Spleen (tissue), 11 donors: ENCODE measurements around the gene KIF1A. TPM values are rescaled to one million over a fixed set of nuclear protein-coding genes. Genes with fewer than 3 reads are reported as not detected.

ENCODE experiments used
- DNase-seq: peaks from one replicate; pipeline ENCODE4 v3.0.0-alpha.2; 2020
- H3K27ac ChIP-seq, 8 donors: fragments of 200-600 bp; sonication (generic) in 7 of 8; 1 replicate in 4 of 8; 2 replicates in 4 of 8; pipeline versions ENCODE4 v1.5.0 to v1.8.0; 2016 to 2021; ENCODE audit warnings: inconsistent platforms in 4 of 8, mild to moderate bottlenecking in 4 of 8, moderate library complexity in 1 of 8
- H3K27me3 ChIP-seq, 7 donors: fragments of 200-600 bp; sonication (generic) in 6 of 7; replicated peaks in 1 of 7; 1 replicate in 4 of 7; 2 replicates in 3 of 7; pipeline versions ENCODE4 v1.5.0 to v1.8.0; 2016 to 2021; ENCODE audit warnings: inconsistent platforms in 3 of 7, mild to moderate bottlenecking in 1 of 7
- H3K36me3 ChIP-seq, 6 donors: fragments of 200-600 bp; sonication (generic) in 5 of 6; 1 replicate in 4 of 6; 2 replicates in 2 of 6; pipeline versions ENCODE4 v1.5.0 to v1.8.0; 2016 to 2021; ENCODE audit warnings: inconsistent platforms in 2 of 6
- H3K4me1 ChIP-seq, 6 donors: fragments of 200-600 bp; sonication (generic) in 5 of 6; 1 replicate in 3 of 6; 2 replicates in 3 of 6; pipeline versions ENCODE4 v1.5.0 to v1.8.0; 2016 to 2021; ENCODE audit warnings: inconsistent platforms in 3 of 6
- H3K4me3 ChIP-seq, 8 donors: fragments of 200-600 bp; sonication (generic) in 7 of 8; 1 replicate in 4 of 8; 2 replicates in 4 of 8; pipeline versions ENCODE4 v1.5.0 to v1.8.0; 2016 to 2021; ENCODE audit warnings: inconsistent platforms in 4 of 8, mild to moderate bottlenecking in 4 of 8, moderate library complexity in 2 of 8
- H3K9me3 ChIP-seq, 8 donors: fragments of 200-600 bp; sonication (generic) in 7 of 8; 1 replicate in 4 of 8; 2 replicates in 4 of 8; pipeline versions ENCODE4 v1.5.0 to v1.8.0; 2016 to 2021; ENCODE audit warnings: inconsistent platforms in 4 of 8
- POLR2A ChIP-seq, 3 donors: fragments of 450-650 bp; IDR thresholded peaks; one replicate each; pipeline ENCODE4 v1.5.1; 2017; ENCODE audit warnings: antibody characterized with exemption in 3 of 3, mild to moderate bottlenecking in 1 of 3
- POLR2AphosphoS5 ChIP-seq, 3 donors: sonication (generic); formaldehyde crosslinking; IDR thresholded peaks; one replicate each; pipeline ENCODE4 v1.5.1; 2017; ENCODE audit warnings: antibody characterized with exemption in 3 of 3
- WGBS, 5 donors: extraction: QIAGEN DNeasy Blood & Tissue Kit in 3 of 5; methylation state at CpG; one replicate each; pipeline versions ENCODE4 v1.1.5 to v1.1.7; 2013 to 2018; 5-methylcytosine and 5-hydroxymethylcytosine counted together
- intact Hi-C: fragments of 100-400 bp; cut with DNase I; formaldehyde crosslinking; loops from one replicate; pipeline ENCODE4 v1.15.0; 2023; ENCODE audit warnings: low total_unique reads
- polyA plus RNA-seq, 3 donors: library from polyadenylated mRNA; stranded (reverse); fragments of 200-250 nt; gene quantifications; one replicate each; pipeline ENCODE4 v1.2.1, GENCODE V29; 2013
- total RNA-seq, 7 donors: library from RNA; depleted of rRNA in 3 of 7; stranded (reverse); fragments of >200 nt in 3 of 7; fragmentation: NEBNext Ultra II Directional in 4 of 7; extraction: Animal tissue kit (Norgen Biotek cat#: 25700) in 4 of 7; gene quantifications; one replicate each; pipeline versions ENCODE4 v1.1.0 to v1.2.1, GENCODE V29; 2016 to 2021
- TF ChIP-seq, protein P1 (sequence below), 11 experiments: fragments of 200-600 bp in 7 of 11; fragments of 450-650 bp in 4 of 11; sonication (generic) in 4 of 11; IDR thresholded peaks in 8 of 11; conservative IDR thresholded peaks in 3 of 11; 1 replicate in 7 of 11; 2 replicates in 4 of 11; pipeline versions ENCODE4 v1.4.0 to v1.8.0; 2016 to 2021; ENCODE audit warnings: antibody characterized with exemption in 11 of 11, inconsistent platforms in 4 of 11, mild to moderate bottlenecking in 1 of 11
- donor health status: healthy with polysubstance abuse.
- donor health status: DM: no; HTN: no; CAD: no; lungs with moderate emphysema.
- donor health status: DM: no; HTN: no; CAD: no.
- donor health status: Bipolar disorder and iron deficiency.
- donor health status: healthy.
- donor health status: DM: no; HTN: no; CAD: no.
- donor health status: DM: yes; HTN: yes; CAD: no.

Gene KIF1A
- total and polyA plus RNA-seq, 10 donors, result 0.02 to 2.0 (median 0.55) TPM; not detected in 1

DNA sequence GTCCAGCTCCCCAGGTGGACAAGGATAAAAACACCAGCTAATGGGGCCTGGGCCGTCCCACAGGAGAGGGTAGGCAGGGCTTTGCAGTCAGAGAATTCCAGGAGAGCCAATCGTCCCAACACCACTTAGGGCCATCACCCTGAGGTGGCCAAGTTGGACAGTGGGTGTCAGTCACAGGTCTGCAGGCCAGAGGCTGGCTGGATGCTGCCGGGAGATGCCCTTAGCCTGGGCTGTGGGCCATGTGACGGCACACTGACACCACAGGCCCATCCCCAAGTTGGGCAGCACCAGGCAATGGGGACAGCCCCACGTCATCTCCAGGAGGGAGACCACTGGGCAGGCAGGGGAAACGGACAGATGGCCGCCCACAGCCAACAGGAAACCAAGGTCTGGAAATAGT lies 53.9 kb downstream of the KIF1A start:
- Histone ChIP-seq H3K4me3 (no peak overlapping the region), H3K36me3 (no peaks in the 10 kb centered on the region), H3K4me1 (no peaks in the 10 kb centered on the region), H3K9me3 (no peaks in the 10 kb centered on the region), H3K27ac (no peak overlapping the region), H3K27me3 (peaks cover 0 to 4% (median 0%) of the 10 kb centered on the region in 7 donors)
- no peak for DNase-seq
- intact Hi-C loops, result no loop called here
- no peak for TF ChIP-seq POLR2AphosphoS5 (IDR thresholded peaks at IDR 0.05)
- TF ChIP-seq POLR2A (IDR thresholded peaks at IDR 0.05), result no peak
- TF ChIP-seq, protein P1, sequence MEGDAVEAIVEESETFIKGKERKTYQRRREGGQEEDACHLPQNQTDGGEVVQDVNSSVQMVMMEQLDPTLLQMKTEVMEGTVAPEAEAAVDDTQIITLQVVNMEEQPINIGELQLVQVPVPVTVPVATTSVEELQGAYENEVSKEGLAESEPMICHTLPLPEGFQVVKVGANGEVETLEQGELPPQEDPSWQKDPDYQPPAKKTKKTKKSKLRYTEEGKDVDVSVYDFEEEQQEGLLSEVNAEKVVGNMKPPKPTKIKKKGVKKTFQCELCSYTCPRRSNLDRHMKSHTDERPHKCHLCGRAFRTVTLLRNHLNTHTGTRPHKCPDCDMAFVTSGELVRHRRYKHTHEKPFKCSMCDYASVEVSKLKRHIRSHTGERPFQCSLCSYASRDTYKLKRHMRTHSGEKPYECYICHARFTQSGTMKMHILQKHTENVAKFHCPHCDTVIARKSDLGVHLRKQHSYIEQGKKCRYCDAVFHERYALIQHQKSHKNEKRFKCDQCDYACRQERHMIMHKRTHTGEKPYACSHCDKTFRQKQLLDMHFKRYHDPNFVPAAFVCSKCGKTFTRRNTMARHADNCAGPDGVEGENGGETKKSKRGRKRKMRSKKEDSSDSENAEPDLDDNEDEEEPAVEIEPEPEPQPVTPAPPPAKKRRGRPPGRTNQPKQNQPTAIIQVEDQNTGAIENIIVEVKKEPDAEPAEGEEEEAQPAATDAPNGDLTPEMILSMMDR (IDR thresholded peaks at IDR 0.05 in 8 of 11, conservative IDR thresholded peaks at IDR 0.05 in 3 of 11), result no peak
- WGBS, 5 donors, result 58 to 100% (median 81%) methylated on average over 1 to 7 of the region's 7 CpGs

DNA sequence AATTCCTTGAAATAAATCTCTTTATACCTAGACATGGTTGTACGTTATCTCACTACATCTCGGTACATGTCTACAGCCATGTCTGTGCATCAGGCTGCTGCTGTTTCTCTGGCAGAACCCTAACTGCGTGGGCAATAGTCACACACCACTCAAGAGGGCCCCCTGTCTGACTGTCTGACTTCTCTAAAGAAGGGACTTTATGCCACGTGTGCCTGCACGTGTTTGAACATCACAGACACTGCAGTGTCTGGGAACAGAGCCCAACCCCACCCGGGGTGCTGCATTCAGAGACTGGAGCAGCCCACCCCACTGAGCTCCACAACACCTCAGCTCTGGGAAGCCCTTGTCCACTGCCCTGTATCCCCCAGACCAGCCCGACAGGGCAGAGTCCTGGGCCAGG lies 55.0 kb downstream of the KIF1A start:
- 71 to 88% (median 77%) methylated on average over 6 to 7 of the region's 7 CpGs for WGBS, 5 donors
- Histone ChIP-seq H3K27me3 (peaks cover 0 to 4% (median 0%) of the 10 kb centered on the region in 7 donors), H3K36me3 (no peaks in the 10 kb centered on the region), H3K4me1 (no peaks in the 10 kb centered on the region), H3K4me3 (no peak overlapping the region), H3K9me3 (no peaks in the 10 kb centered on the region), H3K27ac (no peak overlapping the region)
- DNase-seq, result no peak
- intact Hi-C loops, result no loop called here
- TF ChIP-seq POLR2A (IDR thresholded peaks at IDR 0.05), result no peak
- TF ChIP-seq POLR2AphosphoS5 (IDR thresholded peaks at IDR 0.05), result no peak
- TF ChIP-seq, protein P1 (IDR thresholded peaks at IDR 0.05 in 8 of 11, conservative IDR thresholded peaks at IDR 0.05 in 3 of 11), result no peak

DNA sequence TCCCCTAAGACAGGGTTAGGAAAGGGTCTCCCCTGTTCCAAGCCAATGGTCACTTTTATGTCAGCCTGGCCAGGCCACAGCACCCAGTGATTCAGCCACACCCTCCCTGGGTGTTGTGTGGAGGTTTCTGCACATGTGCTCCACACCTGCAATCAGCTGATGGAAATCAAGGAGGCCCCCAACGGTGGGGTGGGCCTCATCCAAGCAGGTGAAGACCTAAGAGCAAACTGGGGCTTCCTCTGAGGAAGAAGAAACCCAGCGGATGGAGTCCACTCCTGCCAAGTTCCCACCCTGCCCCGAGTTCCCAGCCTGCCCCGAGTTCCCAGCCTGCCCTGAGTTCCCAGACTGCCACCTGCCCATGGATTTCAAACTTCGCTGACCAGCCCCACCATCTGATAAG lies 55.4 kb downstream of the KIF1A start:
- H3K4me3 ChIP-seq, result no peak overlapping the region
- H3K36me3 ChIP-seq, result no peaks in the 10 kb centered on the region
- 66 to 92% (median 80%) methylated on average over 5 of the region's 5 CpGs for WGBS, 5 donors
- DNase-seq, result no peak
- no peaks in the 10 kb centered on the region for H3K9me3 ChIP-seq
- no peaks in the 10 kb centered on the region for H3K4me1 ChIP-seq
- H3K27ac ChIP-seq, result no peak overlapping the region
- H3K27me3 ChIP-seq, result peaks cover 0 to 4% (median 0%) of the 10 kb centered on the region in 7 donors
- intact Hi-C loops, result no loop called here
- no peak for TF ChIP-seq POLR2AphosphoS5 (IDR thresholded peaks at IDR 0.05)
- TF ChIP-seq POLR2A (IDR thresholded peaks at IDR 0.05), result no peak

DNA sequence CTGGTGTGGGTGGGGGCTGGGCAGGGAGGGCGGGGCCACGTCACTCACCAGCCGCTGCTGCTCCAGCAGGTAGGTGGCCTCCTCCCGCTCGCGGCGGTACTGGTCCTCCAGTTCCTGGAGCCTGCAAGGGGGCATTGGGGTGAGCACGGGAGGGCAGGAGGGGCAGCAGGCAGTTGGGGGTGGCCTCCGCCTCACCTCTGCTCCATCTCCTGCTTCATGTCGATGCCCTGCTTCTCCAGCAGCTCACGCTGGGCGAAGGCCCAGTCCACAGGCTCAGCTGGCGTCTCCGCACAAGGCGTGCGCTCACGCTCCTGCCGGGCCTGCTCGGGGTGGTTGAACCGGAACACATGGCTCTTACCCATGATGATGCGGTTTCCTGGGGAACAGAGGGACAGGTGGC lies 57.0 kb downstream of the KIF1A start:
- no peak overlapping the region for H3K4me3 ChIP-seq
- peaks cover 0 to 4% (median 0%) of the 10 kb centered on the region in 7 donors for H3K27me3 ChIP-seq
- TF ChIP-seq POLR2AphosphoS5 (IDR thresholded peaks at IDR 0.05), result no peak
- no peak for TF ChIP-seq POLR2A (IDR thresholded peaks at IDR 0.05)
- TF ChIP-seq, protein P1 (IDR thresholded peaks at IDR 0.05 in 8 of 11, conservative IDR thresholded peaks at IDR 0.05 in 3 of 11), result no peak
- H3K4me1 ChIP-seq, result no peaks in the 10 kb centered on the region
- H3K27ac ChIP-seq, result no peak overlapping the region
- intact Hi-C loops, result no loop called here
- no peaks in the 10 kb centered on the region for H3K9me3 ChIP-seq
- H3K36me3 ChIP-seq, result no peaks in the 10 kb centered on the region
- 88 to 94% (median 93%) methylated on average over 13 to 21 of the region's 21 CpGs for WGBS, 5 donors
- DNase-seq, result no peak

DNA sequence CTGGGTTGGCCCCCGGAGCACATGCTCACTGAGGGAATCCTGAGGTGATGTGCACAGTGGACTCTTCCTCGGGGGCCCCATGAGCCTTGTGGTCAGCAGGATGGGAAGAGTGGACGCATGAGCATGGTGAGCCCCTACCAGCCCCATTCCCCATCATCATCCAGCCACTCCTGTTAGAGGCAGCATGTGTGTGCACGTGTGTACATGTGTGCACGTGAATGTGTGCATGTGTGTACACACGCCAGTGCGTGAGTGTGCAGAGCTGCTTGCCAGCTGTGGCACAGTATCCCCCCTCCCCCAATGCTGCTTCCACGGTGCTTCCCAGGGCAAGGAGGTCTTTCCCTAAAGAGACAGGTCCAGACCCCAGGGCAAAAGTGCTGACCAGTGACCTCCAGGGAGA lies 57.8 kb downstream of the KIF1A start:
- intact Hi-C loops, result no loop called here
- Histone ChIP-seq H3K36me3 (no peaks in the 10 kb centered on the region), H3K27ac (no peak overlapping the region), H3K4me3 (no peak overlapping the region), H3K4me1 (no peaks in the 10 kb centered on the region), H3K27me3 (peaks cover 0 to 4% (median 0%) of the 10 kb centered on the region in 7 donors), H3K9me3 (no peaks in the 10 kb centered on the region)
- no peak for DNase-seq
- TF ChIP-seq POLR2AphosphoS5 (IDR thresholded peaks at IDR 0.05) (no peak), POLR2A (IDR thresholded peaks at IDR 0.05) (no peak)
- TF ChIP-seq, protein P1 (IDR thresholded peaks at IDR 0.05 in 8 of 11, conservative IDR thresholded peaks at IDR 0.05 in 3 of 11), result no peak
- 83 to 91% (median 89%) methylated on average over 7 to 8 of the region's 8 CpGs for WGBS, 5 donors
